D341Med (cell line): ENCODE data around the gene ALKBH5.

ENCODE experiments used
- DNase-seq: peaks from one replicate; pipeline ENCODE4 v3.0.0; 2012; ENCODE audit warnings: low spot score

ALKBH5 gene

GRCh38 chr17:18183334-18184142, at the start of gene ALKBH5:
TSS of gene ALKBH5 (plus strand) at chr17:18183828. CDS start at chr17:18184244, 416 bp downstream.
- DNase-seq, result peak; percentile 97

- DNase-seq, result no peak
These were observed 47.3 kb upstream of the ALKBH5 start for GRCh38 chr17:18136357-18136756.

- DNase-seq, result no peak
These were observed 45.4 kb upstream of the ALKBH5 start for GRCh38 chr17:18138065-18138749.

GRCh38 chr17:18139092-18139491, 44.5 kb upstream of the ALKBH5 start:
- DNase-seq, result no peak

GRCh38 chr17:18139498-18139897, 44.1 kb upstream of the ALKBH5 start:
- no peak for DNase-seq

GRCh38 chr17:18139949-18140348, 43.7 kb upstream of the ALKBH5 start:
- no peak for DNase-seq

GRCh38 chr17:18140648-18141047, 43.0 kb upstream of the ALKBH5 start:
- no peak for DNase-seq

GRCh38 chr17:18141210-18141803, 42.3 kb upstream of the ALKBH5 start:
- peak; percentile 42 for DNase-seq

GRCh38 chr17:18142417-18142816, 41.2 kb upstream of the ALKBH5 start:
- DNase-seq, result no peak

GRCh38 chr17:18143044-18143936, 40.3 kb upstream of the ALKBH5 start:
- DNase-seq, result no peak

- DNase-seq, result no peak
These were observed 39.4 kb upstream of the ALKBH5 start for GRCh38 chr17:18144261-18144660.

- DNase-seq, result no peak
These were observed 38.8 kb upstream of the ALKBH5 start for GRCh38 chr17:18144855-18145254.

- DNase-seq, result no peak
These were observed 37.8 kb upstream of the ALKBH5 start for GRCh38 chr17:18145811-18146210.

- no peak for DNase-seq
These were observed 37.4 kb upstream of the ALKBH5 start for GRCh38 chr17:18146259-18146658.

- no peak for DNase-seq
These were observed 36.6 kb upstream of the ALKBH5 start for GRCh38 chr17:18146980-18147379.

GRCh38 chr17:18148586-18148985, 35.0 kb upstream of the ALKBH5 start:
- DNase-seq, result no peak

GRCh38 chr17:18151290-18151689, 32.3 kb upstream of the ALKBH5 start:
- no peak for DNase-seq

- no peak for DNase-seq
These were observed 28.4 kb upstream of the ALKBH5 start for GRCh38 chr17:18155179-18155578.

GRCh38 chr17:18156171-18156975, 27.3 kb upstream of the ALKBH5 start:
- DNase-seq, result no peak

- DNase-seq, result no peak
These were observed 26.7 kb upstream of the ALKBH5 start for GRCh38 chr17:18156976-18157280.

- DNase-seq, result no peak
These were observed 26.2 kb upstream of the ALKBH5 start for GRCh38 chr17:18157354-18157985.
